Ovary (tissue), 3 donors: Measurements from ENCODE around the gene LPIN1.

Source experiments
- POLR2A ChIP-seq: fragments of 450-650 bp; IDR thresholded peaks from one replicate; pipeline ENCODE4 v1.6.1; 2017; ENCODE audit warnings: antibody characterized with exemption, mild to moderate bottlenecking, moderate library complexity
- TF ChIP-seq, protein P1 (sequence below), 3 donors: fragments of 450-650 bp in 2 of 3; fragments of 200-600 bp in 1 of 3; IDR thresholded peaks; one replicate each; pipeline versions ENCODE4 v1.5.1 to v1.8.0; 2016 to 2022; ENCODE audit warnings: antibody characterized with exemption in 3 of 3, mild to moderate bottlenecking in 1 of 3
- donor health status: DM: no; HTN: no; CAD: no.

DNA sequence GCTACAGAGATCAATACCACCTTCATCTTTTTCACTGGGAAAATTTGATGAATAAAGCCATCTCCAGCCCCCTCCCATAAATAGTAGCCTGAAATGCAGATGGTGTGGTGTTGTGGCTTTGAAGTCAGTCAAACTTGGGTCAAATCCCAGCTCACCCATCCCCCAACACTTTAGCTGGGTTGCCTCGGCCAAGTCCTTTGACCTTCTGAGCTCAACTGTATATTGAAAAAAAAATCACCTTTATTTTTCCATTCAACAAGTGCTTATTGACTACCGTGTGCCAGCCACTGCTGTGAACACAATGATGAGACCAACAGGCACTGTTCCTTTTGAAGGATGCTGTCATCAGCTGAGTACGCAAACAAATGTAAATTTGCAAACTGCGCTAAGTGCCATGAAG is 41.4 kb upstream of the LPIN1 start:
- TF ChIP-seq POLR2A, result no peak
- TF ChIP-seq, protein P1, sequence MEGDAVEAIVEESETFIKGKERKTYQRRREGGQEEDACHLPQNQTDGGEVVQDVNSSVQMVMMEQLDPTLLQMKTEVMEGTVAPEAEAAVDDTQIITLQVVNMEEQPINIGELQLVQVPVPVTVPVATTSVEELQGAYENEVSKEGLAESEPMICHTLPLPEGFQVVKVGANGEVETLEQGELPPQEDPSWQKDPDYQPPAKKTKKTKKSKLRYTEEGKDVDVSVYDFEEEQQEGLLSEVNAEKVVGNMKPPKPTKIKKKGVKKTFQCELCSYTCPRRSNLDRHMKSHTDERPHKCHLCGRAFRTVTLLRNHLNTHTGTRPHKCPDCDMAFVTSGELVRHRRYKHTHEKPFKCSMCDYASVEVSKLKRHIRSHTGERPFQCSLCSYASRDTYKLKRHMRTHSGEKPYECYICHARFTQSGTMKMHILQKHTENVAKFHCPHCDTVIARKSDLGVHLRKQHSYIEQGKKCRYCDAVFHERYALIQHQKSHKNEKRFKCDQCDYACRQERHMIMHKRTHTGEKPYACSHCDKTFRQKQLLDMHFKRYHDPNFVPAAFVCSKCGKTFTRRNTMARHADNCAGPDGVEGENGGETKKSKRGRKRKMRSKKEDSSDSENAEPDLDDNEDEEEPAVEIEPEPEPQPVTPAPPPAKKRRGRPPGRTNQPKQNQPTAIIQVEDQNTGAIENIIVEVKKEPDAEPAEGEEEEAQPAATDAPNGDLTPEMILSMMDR (IDR thresholded peaks at IDR 0.05), result no peak
